ENCODE data around the gene ASB6. TPM values are rescaled to one million over a fixed set of nuclear protein-coding genes. Genes with fewer than 3 reads are reported as not detected.

ASB6 gene
- total RNA-seq, 4 donors from 2014 or later, result 21.8 to 54.2 (median 29.6) TPM

DNA sequence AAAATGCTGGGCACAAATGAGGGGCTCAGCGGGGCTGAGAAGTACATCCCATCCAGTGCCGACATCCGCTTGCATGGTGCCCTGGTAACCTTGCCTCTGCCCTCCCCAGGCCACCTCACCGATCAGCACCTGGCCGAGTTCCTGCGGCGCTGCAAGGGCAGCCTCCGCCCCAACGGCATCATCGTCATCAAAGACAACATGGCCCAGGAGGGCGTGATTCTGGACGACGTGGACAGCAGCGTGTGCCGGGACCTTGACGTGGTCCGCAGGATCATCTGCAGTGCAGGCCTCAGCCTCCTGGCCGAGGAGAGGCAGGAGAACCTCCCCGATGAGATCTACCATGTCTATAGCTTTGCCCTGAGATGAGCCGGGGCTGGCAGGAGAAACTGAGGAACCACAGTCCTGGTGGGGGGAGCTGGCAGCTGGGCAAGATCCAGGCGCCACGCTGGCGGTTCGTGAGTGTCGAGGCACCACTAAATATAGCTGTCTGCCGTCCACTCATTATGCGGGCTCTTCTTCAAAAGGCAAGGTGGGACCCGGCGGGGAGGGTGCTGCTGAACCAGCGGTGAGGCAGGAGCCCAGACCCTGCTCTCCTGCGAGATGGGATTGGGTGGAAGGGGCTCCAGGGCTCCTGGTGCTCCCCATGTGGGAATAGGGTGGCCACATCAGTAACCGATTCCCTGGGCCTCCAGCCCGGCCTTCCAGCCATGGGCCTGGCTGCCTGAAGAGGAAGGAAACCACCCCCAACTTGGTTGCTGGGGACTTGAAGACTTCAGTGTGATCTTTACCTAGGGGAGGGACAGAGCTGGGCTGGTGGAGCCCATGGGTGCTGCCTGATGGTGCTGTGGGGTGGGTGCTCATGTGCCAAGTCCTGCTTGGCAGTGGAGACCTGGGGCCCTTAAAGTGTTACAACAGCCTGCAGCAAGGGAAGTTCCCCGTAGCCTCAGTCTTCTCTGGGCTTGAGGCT lies 6.6 kb downstream of the ASB6 start:
- intact Hi-C loops (cut with DNase I; ENCODE audit: low total_unique reads) (no loop called here), in situ Hi-C loops (cut with MboI; ENCODE audit: low pct_ligation_motif_present in 1 of 4, low pct_unique_long_range_greater_than_20kb in 1 of 4, low sequenced_read_pairs in 3 of 4) (no loop called here)
- TF ChIP-seq POLR2A (IDR thresholded peaks at IDR 0.05), result no peak
- TF ChIP-seq, protein P1, sequence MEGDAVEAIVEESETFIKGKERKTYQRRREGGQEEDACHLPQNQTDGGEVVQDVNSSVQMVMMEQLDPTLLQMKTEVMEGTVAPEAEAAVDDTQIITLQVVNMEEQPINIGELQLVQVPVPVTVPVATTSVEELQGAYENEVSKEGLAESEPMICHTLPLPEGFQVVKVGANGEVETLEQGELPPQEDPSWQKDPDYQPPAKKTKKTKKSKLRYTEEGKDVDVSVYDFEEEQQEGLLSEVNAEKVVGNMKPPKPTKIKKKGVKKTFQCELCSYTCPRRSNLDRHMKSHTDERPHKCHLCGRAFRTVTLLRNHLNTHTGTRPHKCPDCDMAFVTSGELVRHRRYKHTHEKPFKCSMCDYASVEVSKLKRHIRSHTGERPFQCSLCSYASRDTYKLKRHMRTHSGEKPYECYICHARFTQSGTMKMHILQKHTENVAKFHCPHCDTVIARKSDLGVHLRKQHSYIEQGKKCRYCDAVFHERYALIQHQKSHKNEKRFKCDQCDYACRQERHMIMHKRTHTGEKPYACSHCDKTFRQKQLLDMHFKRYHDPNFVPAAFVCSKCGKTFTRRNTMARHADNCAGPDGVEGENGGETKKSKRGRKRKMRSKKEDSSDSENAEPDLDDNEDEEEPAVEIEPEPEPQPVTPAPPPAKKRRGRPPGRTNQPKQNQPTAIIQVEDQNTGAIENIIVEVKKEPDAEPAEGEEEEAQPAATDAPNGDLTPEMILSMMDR (IDR thresholded peaks at IDR 0.05), result no peak
- no peak for TF ChIP-seq EP300 (IDR thresholded peaks at IDR 0.05; ENCODE audit: low read depth)
- TF ChIP-seq POLR2AphosphoS5 (IDR thresholded peaks at IDR 0.05), result no peak
- Histone ChIP-seq H3K27ac (no peak overlapping the region), H3K4me3 (no peak overlapping the region), H3K36me3 (peaks cover 0 to 22% (median 8%) of the 10 kb centered on the region in 4 donors), H3K4me1 (peaks cover under 1 to 20% (median 8%) of the 10 kb centered on the region in 4 donors), H3K9me3 (no peaks in the 10 kb centered on the region), H3K27me3 (no peaks in the 10 kb centered on the region)
- 90% methylated on average over 34 of the region's 34 CpGs; no CpG with 5 or more reads in 1 of the 2 donors for WGBS, 2 donors (ENCODE audit: low coverage in 1 of 2)
- no peak for DNase-seq

DNA sequence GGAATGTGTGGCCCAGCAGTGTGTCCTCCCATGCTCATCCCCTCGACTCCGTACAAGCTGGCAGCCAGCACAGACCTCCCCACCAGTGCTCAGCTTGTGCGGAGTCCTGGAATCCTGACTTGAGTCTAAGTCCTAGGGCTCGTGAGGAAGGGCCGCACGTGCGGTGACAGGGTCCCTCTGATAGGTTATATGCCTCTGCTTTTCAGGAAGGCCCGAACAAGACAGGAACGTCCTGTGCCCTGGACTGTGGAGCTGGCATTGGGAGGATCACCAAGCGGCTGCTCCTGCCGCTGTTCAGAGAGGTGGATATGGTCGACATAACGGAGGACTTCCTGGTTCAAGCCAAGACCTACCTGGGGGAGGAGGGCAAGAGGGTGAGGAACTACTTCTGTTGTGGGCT lies 8.1 kb downstream of the ASB6 start:
- Histone ChIP-seq H3K4me3 (no peak overlapping the region), H3K27me3 (no peaks in the 10 kb centered on the region), H3K4me1 (peaks cover 0 to 22% (median 6%) of the 10 kb centered on the region in 4 donors), H3K9me3 (no peaks in the 10 kb centered on the region), H3K27ac (no peak overlapping the region), H3K36me3 (peaks cover 0 to 22% (median 8%) of the 10 kb centered on the region in 4 donors)
- DNase-seq, result no peak
- intact Hi-C loops (cut with DNase I; ENCODE audit: low total_unique reads) (no loop called here), in situ Hi-C loops (cut with MboI; ENCODE audit: low pct_ligation_motif_present in 1 of 4, low pct_unique_long_range_greater_than_20kb in 1 of 4, low sequenced_read_pairs in 3 of 4) (no loop called here)
- WGBS, 2 donors (ENCODE audit: low coverage in 1 of 2), result 81% methylated on average over 13 of the region's 13 CpGs; no CpG with 5 or more reads in 1 of the 2 donors
- TF ChIP-seq POLR2A (IDR thresholded peaks at IDR 0.05), result no peak
- TF ChIP-seq, protein P1 (IDR thresholded peaks at IDR 0.05), result no peak
- no peak for TF ChIP-seq EP300 (IDR thresholded peaks at IDR 0.05; ENCODE audit: low read depth)
- no peak for TF ChIP-seq POLR2AphosphoS5 (IDR thresholded peaks at IDR 0.05)

DNA sequence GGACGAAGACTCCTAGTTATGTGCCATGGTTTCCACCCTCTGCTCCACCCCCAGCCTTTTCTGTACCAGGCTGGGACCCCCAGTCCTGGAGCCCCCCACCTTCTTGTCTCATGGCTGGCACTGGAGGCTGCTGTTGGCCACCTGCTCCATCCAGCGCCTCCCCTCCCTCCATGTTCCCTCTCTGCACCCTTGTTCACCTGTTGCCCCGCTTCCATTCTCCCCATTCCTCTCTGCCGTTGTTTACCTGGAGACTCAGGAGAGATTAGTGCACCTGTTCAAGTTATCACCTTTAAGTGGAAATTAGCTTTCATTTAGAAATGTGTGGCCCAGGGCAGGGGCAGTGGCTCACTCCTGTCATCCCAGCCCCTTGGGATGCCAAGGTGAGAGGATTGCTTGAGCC lies 8.7 kb downstream of the ASB6 start:
- intact Hi-C loops (cut with DNase I; ENCODE audit: low total_unique reads) (no loop called here), in situ Hi-C loops (cut with MboI; ENCODE audit: low pct_ligation_motif_present in 1 of 4, low pct_unique_long_range_greater_than_20kb in 1 of 4, low sequenced_read_pairs in 3 of 4) (no loop called here)
- no peak for DNase-seq
- TF ChIP-seq, protein P1 (IDR thresholded peaks at IDR 0.05), result no peak
- TF ChIP-seq EP300 (IDR thresholded peaks at IDR 0.05; ENCODE audit: low read depth), result no peak
- no peak for TF ChIP-seq POLR2AphosphoS5 (IDR thresholded peaks at IDR 0.05)
- TF ChIP-seq POLR2A (IDR thresholded peaks at IDR 0.05), result no peak
- Histone ChIP-seq H3K27ac (no peak overlapping the region), H3K4me1 (peaks cover 3 to 28% (median 10%) of the 10 kb centered on the region in 4 donors), H3K36me3 (peaks cover 0 to 22% (median 8%) of the 10 kb centered on the region in 4 donors), H3K9me3 (no peaks in the 10 kb centered on the region), H3K27me3 (no peaks in the 10 kb centered on the region), H3K4me3 (no peak overlapping the region)
- 92% methylated on average over 4 of the region's 4 CpGs; no CpG with 5 or more reads in 1 of the 2 donors for WGBS, 2 donors (ENCODE audit: low coverage in 1 of 2)

DNA sequence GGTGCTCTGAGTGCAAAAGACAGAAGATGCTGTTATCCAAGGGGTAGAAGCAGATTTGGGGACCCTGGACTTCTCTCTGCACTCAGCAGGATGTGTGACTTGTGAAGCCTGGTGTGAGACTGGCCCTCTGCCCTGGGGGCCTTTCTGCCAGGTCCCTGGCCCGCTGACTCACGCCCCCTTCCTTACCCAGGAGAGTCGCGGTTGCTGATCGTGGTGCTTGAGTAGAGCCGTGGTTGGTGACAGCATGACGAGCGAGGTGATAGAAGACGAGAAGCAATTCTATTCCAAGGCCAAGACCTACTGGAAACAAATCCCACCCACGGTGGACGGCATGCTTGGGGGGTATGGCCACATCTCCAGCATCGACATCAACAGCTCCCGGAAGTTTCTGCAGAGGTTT lies 9.5 kb downstream of the ASB6 start:
- Histone ChIP-seq H3K27me3 (no peaks in the 10 kb centered on the region), H3K27ac (no peak overlapping the region), H3K9me3 (no peaks in the 10 kb centered on the region), H3K36me3 (peaks cover 0 to 22% (median 8%) of the 10 kb centered on the region in 4 donors), H3K4me1 (peaks cover 10 to 35% (median 17%) of the 10 kb centered on the region in 4 donors), H3K4me3 (no peak overlapping the region)
- no peak for DNase-seq
- intact Hi-C loops (cut with DNase I; ENCODE audit: low total_unique reads), result no loop called here
- in situ Hi-C loops (cut with MboI; ENCODE audit: low pct_ligation_motif_present in 1 of 4, low pct_unique_long_range_greater_than_20kb in 1 of 4, low sequenced_read_pairs in 3 of 4), result no loop called here
- TF ChIP-seq POLR2AphosphoS5 (IDR thresholded peaks at IDR 0.05) (no peak), POLR2A (IDR thresholded peaks at IDR 0.05) (no peak), EP300 (IDR thresholded peaks at IDR 0.05; ENCODE audit: low read depth) (no peak)
- TF ChIP-seq, protein P1 (IDR thresholded peaks at IDR 0.05), result no peak
- 78% methylated on average over 13 of the region's 13 CpGs; no CpG with 5 or more reads in 1 of the 2 donors for WGBS, 2 donors (ENCODE audit: low coverage in 1 of 2)

Data from transverse colon (tissue), 4 donors.